GM18508 (cell line): ENCODE results near the gene TRAPPC2B.
A peak's percentile ranks its signal among the peaks of the same experiment; 100 is the strongest.

Experiments used
- ATAC-seq: cut with Tn5 transposase; IDR thresholded peaks from one replicate; pipeline ENCODE4 v1.9.1; 2021; ENCODE audit warnings: moderate number of reproducible peaks; ENCODE audit not compliant: insufficient read depth, unreplicated experiment

The TRAPPC2B gene

GRCh38 chr19:57362997-57363687 lies at the start of gene TRAPPC2B, which contains the start of gene ZNF547:
Gene TRAPPC2B (plus strand): TSS chr19:57363551. CDS start chr19:57364834, 1,283 bp downstream.
Gene ZNF547 (plus strand): TSS chr19:57363551. CDS start chr19:57368556, 5,005 bp downstream.
- peak; percentile 94 for ATAC-seq

DNA sequence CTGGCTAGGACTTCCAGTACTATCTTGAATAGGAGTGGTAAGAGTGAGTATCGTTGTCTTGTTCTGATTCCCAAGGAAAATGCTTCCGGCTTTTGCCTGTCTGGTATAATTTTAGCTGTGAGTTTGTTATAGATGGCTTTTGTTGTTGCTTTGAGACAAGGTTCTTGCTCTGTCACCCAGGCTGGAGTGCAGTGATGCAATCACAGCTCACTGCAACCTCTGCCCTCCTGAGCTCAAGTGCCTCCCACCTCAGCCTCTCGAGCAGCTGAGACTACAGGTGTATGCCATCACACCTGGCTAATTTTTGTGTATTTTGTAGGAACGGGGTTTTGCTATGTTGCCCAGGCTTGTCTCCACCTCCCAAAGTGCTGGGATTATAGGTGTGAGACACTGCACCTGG lies 49.2 kb upstream of the TRAPPC2B start:
- ATAC-seq: no peak

DNA sequence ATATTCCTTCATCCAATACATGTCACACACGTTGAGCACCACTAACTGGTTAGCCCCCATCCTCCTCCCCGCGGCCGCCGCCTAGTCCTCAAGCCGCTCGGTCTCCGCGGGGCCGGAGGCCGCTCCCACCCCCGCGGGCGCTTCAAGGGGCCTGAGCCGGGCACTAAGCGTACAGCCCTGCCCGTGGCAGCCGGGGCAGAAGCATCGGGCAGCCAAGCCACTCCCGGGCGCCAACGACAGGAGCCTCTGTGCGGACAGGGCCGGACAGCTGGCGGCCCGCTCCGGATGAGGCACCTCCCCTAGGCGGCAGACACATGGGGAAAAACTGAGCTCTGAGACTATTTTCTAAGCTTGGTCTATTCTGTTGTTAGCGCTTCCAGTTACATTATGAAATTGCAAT lies 45.8 kb upstream of the TRAPPC2B start:
- no peak for ATAC-seq

DNA sequence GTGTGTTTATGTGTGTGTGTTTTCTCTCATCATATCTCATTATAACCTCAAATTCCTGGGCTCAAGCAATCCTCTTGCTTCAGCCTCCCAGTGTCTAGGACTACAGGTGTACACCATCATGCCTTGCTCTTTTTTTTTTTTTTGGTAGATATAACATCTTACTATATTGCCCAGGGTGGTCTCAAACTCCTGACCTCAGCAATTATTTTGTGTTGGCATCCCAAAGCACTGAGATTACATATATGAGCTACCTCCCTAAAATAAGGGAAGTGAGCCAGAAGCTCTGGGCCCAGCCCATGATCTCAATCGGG lies 43.5 kb upstream of the TRAPPC2B start:
- peak; percentile 17 for ATAC-seq

DNA sequence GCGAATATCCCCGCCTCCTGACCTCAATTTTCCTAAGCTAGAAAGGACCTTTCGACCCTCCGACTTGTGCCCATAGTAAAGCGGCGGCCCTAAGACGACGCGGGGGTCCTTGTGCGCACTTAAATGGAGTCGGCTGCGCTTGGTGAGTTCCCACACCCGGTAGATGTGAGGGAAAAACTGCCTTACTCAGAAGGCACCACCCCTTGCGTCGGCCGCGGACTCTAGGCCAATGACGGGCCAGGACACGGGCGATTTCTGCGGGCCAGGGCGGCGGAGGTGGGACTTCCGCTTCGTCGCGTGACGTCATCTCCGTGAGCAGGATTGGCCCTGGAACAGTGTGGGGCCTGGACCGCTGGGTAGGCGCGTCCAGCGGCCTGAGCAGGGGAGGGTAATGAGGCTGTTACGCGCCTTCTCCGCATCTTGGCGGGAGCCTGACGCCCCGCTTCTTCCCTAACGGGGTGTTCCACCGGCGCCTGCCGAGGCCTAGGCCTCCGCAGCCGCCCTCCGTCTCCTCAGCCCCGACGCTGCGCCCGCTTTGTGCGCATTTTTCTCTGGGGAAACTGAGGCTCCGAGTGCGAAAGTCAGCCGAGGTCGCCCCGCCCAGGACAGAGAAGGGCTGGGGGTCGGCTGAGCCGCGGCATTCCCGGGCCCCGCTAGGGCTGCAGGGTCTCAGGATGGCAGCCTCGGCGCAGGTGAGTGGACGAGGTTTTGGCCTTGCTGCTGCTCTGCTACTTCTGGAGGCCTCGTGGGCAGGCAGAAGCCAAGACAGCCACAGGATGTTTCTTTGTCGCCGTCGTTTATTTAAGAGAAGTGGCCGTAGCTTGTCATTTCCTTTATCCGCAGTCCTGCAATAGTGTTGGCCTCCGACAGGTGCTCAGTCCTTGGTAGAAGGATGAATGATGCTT lies 42.9 kb upstream of the TRAPPC2B start, which contains the start of gene ZNF543:
Gene ZNF543, plus strand, starts transcription at position 293 of the 905 bp plus-strand sequence. Its CDS starts 382 bp downstream, at position 675.
- peak; percentile 84 for ATAC-seq

DNA sequence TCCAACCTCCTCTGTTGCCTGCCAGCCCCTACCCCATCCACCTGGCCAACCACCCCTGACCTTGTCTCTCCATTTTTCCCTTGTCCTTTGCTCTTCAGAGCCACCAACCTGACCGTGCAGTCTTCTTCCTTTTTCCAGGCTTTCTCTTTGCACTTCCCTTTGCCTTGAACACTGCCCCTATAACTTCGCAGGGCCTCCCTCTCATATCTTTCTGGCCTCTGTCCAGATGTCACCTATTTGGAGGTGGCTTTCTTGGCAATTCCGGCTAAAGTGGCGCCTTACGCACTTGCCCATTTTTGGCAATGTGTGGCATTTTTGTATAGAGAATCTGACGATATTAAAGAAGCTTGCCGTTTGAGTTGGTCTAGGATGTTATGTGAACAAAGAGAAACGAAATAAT lies 42.2 kb upstream of the TRAPPC2B start:
- no peak for ATAC-seq

DNA sequence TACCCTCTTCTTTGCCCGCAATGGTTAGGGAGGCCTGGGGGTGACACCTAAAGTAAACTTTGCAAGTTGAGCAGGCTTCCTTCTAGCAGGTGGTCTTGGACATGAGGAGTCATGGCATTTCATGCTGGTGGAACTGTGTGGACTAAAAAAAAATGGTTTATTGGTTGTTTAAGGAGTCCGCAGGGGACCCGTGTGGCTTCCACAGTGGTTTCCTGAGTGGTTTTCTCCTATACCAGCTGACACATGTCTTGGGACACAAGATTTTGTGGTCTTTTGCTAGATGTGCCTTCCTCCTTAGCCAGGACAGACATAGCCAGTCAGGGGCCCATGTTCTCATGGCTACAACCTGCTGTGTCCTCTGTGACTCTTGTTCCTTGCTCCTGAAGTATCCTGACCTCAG lies 41.6 kb upstream of the TRAPPC2B start:
- ATAC-seq: no peak

GRCh38 chr19:57324992-57325391 lies 38.4 kb upstream of the TRAPPC2B start:
- ATAC-seq: no peak

DNA sequence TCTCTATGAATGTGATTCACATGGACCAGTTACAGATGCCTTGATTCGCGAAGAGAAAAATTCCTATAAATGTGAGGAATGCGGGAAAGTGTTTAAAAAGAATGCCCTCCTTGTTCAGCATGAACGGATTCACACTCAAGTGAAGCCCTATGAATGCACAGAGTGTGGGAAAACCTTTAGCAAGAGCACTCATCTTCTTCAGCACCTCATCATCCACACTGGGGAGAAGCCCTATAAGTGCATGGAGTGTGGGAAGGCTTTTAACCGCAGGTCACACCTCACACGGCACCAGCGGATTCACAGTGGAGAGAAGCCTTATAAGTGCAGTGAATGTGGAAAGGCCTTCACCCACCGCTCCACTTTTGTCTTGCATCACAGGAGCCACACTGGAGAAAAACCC lies 35.4 kb upstream of the TRAPPC2B start:
- no peak for ATAC-seq

DNA sequence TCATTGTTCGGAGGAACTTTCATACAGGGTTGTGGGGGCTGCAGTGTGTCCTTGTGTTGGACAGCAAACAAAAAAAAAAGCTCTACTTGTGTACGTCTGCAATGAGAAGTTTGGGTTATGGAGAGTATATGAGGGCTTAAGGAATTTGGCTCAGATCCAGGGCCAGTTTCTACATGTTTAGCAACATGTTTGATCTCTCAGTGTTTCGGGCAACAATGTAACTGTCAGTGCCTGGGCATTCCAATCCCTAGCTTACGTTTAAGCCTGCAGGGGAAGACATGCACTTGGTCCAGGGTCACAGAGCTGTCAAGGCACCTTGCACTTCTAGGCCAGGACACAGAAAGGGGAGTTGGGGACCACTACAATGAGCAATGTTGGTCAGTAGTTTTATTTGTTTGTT lies 29.2 kb upstream of the TRAPPC2B start:
- ATAC-seq: no peak

- no peak for ATAC-seq
These were observed 24.5 kb upstream of the TRAPPC2B start for GRCh38 chr19:57338877-57339276.

GRCh38 chr19:57342582-57342981 lies 20.8 kb upstream of the TRAPPC2B start:
- no peak for ATAC-seq

DNA sequence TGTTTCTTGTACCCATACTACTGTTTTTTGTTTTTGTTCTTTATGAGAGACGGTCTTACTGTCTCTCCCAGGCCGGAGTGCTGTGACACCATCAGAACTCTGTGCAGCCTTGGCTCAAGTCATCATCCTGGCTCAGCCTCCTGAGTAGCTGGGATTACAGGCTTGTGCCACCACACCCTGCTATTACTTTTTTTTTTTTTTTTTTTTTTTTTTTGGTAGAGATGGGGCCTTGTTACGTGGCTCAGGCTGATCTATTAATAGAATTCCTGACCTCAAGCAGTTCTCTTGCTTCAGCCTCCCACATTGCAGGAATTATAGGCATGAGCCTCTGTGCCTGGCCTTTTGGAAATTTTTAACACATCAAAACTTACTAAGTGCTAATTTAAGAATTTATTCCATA lies 15.2 kb upstream of the TRAPPC2B start:
- no peak for ATAC-seq

GRCh38 chr19:57350877-57351805 lies 12.2 kb upstream of the TRAPPC2B start, which contains the start of gene ZNF304:
Gene ZNF304 (plus strand): TSS chr19:57351271. CDS start chr19:57351665, 394 bp downstream.
- ATAC-seq: peak; percentile 87

GRCh38 chr19:57351867-57352266 lies 11.5 kb upstream of the TRAPPC2B start:
- ATAC-seq: no peak

GRCh38 chr19:57355916-57356315 lies 7.4 kb upstream of the TRAPPC2B start:
- ATAC-seq: no peak

GRCh38 chr19:57357406-57357805 lies 5.9 kb upstream of the TRAPPC2B start:
- no peak for ATAC-seq

DNA sequence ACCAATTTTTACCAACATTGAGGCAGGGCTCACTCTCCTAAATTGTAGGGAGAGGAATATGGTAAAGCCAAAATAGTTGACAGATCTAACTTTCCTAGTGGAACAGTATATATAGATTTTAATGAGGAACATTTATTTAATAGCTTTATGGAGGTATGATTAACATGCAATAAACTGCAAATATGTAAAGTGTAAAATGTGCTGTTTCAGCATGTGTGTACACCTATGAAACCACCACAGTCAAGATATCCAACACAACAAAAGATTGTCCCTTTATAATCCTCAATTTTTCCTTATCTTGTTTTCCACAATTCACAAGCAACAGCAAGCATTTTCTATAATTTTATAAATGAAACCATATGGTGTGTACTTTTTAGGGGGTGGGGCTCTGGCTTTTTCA lies 4.1 kb upstream of the TRAPPC2B start:
- no peak for ATAC-seq

- ATAC-seq: no peak
These were observed 932 bp upstream of the TRAPPC2B start for GRCh38 chr19:57362419-57362818.

- no peak for ATAC-seq
These were observed 384 bp downstream of the TRAPPC2B start for GRCh38 chr19:57363688-57364181.
